ENCODE measurements around the gene HOXB2.

- TF ChIP-seq EZH2 (IDR thresholded peaks at IDR 0.05), result no peak
- no peak for TF ChIP-seq POLR2AphosphoS5 (IDR thresholded peaks at IDR 0.05; ENCODE audit: borderline replicate concordance, low read depth, low read length)
- no peak for TF ChIP-seq FOXP2 (optimal IDR thresholded peaks at IDR 0.05; ENCODE audit: control extremely low read depth, extremely low read length, insufficient read depth)
Observed at GRCh38 chr17:48589831-48590606, 45.1 kb upstream of the HOXB2 start, which contains the start of gene HOXB3.
